HG02610 (cell line): ENCODE data around the gene STRN4.

Experiments used
- ATAC-seq: cut with Tn5 transposase; IDR thresholded peaks from one replicate; pipeline ENCODE4 v1.9.1; 2021; ENCODE audit warnings: mild to moderate bottlenecking, moderate library complexity; ENCODE audit not compliant: unreplicated experiment

Gene STRN4

DNA sequence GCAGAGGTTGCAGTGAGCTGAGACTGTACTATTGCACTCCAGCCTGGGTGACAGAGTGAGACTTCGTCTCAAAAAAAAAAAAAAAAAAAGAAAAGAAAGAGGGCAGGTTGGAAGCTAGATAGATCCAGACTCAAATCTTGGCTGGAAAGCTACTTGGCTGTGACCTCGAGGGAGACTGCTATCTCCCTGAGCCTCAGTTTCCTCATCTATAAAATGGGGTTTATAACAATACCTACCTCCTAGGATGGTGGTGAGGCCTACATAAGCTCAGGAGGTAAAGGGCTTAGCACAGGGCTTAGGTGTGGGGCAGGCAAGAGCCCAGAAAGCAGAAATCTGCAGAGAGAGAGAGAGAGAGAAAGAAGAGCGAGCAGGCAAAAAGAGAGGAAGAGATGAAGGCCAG, 61.1 kb downstream of the STRN4 start:
- ATAC-seq, result no peak

DNA sequence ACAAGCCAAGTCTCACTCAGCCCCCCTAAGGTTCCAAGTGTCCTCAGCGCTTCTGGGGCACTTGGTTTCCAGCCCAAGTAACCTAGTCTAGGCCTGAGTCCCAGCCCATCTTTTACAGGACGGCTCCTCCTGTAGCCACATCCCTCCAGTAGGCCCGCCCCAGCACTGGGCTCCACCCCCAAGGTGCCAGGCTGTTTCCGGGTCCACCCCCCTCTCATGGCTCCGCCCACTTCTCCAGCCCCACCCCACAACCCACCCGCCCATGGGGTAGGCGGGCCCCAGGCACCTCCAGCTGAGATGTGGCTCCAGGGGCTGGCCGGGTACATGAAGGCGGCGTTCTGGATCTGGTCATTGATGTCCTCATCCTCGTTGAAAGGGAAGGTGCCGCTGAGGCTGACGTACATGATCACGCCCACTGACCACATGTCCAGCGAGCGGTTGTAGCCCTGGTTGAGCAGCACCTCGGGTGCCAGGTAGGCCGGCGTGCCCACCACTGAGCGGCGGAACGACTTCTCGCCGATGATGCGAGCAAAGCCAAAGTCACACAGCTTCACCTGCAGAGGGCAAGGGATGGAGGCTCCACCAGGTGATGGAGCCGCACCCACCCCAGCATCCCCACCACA, 68.0 kb downstream of the STRN4 start:
- no peak for ATAC-seq

DNA sequence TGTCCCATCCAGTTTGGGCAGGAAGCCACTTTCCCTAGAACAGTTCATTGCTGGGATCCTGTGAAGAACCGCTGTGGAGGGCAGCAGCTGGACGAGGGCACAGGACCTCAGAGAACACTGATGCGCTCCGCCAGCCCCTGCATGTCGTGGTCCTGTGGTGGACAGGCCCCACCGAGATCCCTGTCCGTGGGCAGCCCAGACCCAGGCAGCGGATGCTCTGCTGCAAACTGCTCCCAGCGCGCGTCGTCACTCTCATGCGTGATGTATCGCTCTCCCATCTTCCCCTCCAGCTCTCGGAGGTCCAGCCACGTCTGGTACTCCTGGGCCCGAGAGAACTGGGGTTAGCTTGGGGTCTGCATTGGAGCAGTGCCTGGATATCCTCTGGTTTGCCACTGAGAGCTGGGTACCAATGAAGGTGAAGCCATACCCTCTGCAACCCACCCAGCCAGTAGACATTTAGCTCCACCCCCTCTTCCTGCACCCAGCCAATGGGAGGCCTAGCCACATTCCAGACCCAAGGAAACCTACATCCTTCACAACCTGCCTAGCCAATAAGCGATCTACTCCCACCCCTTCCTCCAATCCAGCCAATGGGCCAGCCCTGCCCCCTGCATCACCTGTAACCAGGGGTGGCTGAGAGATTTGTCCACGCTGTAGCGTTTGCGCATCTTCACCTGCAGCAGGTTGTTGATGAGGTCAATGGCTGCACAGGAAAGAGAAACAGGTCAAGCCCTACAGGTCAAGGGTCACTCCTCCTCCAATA, 71.7 kb downstream of the STRN4 start:
- no peak for ATAC-seq

DNA sequence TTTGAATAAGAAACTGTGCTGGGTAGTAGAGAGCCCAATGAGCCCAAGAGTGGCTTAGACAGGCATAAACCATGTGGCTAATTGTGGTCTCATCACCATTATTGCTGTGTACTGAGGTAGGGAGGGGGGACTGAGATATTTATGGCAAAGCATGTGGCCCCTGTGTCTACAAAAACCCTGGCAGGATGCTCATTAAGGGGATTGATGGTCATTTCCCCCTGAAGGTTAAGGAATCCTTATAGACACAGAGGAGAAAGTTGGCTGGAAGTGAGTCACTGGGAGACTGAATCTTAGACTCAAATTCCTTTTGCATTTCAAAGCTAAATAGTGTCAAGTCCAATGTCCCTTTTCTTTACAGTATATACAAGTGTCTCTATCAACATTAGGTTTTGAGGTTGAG, 75.4 kb downstream of the STRN4 start:
- no peak for ATAC-seq
